DND-41 (cell line): ENCODE results near the gene NETO2.

Experiments
- EZH2 ChIP-seq: IDR thresholded peaks from 3 replicates; pipeline ENCODE4 v1.6.1; 2012; ENCODE audit warnings: borderline replicate concordance, low read depth, mild to moderate bottlenecking, moderate library complexity, low read length, inconsistent platforms; ENCODE audit not compliant: severe bottlenecking
- TF ChIP-seq, protein P1 (sequence below): IDR thresholded peaks from 2 replicates; pipeline ENCODE4 v1.5.1; 2012; ENCODE audit warnings: borderline replicate concordance, low read length, moderate library complexity, mild to moderate bottlenecking; ENCODE audit not compliant: poor library complexity, severe bottlenecking; ENCODE audit errors: extremely low read depth

DNA sequence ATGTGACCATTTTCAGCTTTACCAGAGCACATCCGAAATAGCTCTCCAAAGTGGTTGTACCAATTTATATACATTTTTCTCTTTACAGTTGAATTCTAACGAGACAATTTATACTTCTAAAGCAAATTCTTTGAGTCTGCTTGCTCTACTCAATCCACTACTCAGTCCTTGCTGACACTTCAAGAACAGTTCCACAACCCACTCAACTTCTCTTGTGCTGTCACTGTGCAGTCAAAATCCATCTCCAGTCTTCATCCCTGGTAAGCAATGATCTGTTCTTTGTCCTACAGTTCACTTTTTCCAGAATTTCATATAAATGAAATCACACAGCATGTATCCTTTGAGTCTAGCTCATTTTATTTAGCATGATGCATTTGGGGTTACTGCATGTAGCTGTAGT is 30.6 kb downstream of the NETO2 start:
- TF ChIP-seq, protein P1, sequence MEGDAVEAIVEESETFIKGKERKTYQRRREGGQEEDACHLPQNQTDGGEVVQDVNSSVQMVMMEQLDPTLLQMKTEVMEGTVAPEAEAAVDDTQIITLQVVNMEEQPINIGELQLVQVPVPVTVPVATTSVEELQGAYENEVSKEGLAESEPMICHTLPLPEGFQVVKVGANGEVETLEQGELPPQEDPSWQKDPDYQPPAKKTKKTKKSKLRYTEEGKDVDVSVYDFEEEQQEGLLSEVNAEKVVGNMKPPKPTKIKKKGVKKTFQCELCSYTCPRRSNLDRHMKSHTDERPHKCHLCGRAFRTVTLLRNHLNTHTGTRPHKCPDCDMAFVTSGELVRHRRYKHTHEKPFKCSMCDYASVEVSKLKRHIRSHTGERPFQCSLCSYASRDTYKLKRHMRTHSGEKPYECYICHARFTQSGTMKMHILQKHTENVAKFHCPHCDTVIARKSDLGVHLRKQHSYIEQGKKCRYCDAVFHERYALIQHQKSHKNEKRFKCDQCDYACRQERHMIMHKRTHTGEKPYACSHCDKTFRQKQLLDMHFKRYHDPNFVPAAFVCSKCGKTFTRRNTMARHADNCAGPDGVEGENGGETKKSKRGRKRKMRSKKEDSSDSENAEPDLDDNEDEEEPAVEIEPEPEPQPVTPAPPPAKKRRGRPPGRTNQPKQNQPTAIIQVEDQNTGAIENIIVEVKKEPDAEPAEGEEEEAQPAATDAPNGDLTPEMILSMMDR: no peak
- TF ChIP-seq EZH2: no peak
